WERI-Rb-1 (cell line): ENCODE data around the gene BAHCC1.
"Not testable (repeated sequence)": the region's sequence is repeated elsewhere in the genome, so short reads cannot be mapped to it uniquely, and the experiment has no call there.

ENCODE experiments used
- DNase-seq: peaks from one replicate; pipeline ENCODE4 v3.0.0-alpha.2; 2020
- H3K27ac ChIP-seq: fragments of 250-450 bp; sonication (Bioruptor Pico); 2 replicates; pipeline ENCODE4 v1.5.1; 2020; ENCODE audit warnings: mild to moderate bottlenecking, moderate library complexity
- H3K27me3 ChIP-seq: fragments of 250-450 bp; sonication (Bioruptor Pico); 2 replicates; pipeline ENCODE4 v1.5.1; 2021; ENCODE audit warnings: mild to moderate bottlenecking, low read depth, moderate library complexity; ENCODE audit not compliant: insufficient read depth, severe bottlenecking
- H3K36me3 ChIP-seq: fragments of 250-450 bp; sonication (Bioruptor Pico); 2 replicates; pipeline ENCODE4 v1.5.1; 2020; ENCODE audit warnings: mild to moderate bottlenecking, moderate library complexity
- H3K4me3 ChIP-seq: 2 replicates; pipeline ENCODE4 v1.5.1; 2011; ENCODE audit warnings: low read depth, mild to moderate bottlenecking, control low read depth, low read length
- H3K9me3 ChIP-seq: fragments of 250-450 bp; sonication (Bioruptor Pico); 2 replicates; pipeline ENCODE4 v1.5.1; 2021; ENCODE audit warnings: mild to moderate bottlenecking, moderate library complexity; ENCODE audit not compliant: severe bottlenecking
- TF ChIP-seq, protein P1 (sequence below): IDR thresholded peaks from 2 replicates; pipeline ENCODE4 v1.5.1; 2011; ENCODE audit warnings: low read depth, mild to moderate bottlenecking, control low read depth, inconsistent platforms, low read length

Gene BAHCC1

DNA sequence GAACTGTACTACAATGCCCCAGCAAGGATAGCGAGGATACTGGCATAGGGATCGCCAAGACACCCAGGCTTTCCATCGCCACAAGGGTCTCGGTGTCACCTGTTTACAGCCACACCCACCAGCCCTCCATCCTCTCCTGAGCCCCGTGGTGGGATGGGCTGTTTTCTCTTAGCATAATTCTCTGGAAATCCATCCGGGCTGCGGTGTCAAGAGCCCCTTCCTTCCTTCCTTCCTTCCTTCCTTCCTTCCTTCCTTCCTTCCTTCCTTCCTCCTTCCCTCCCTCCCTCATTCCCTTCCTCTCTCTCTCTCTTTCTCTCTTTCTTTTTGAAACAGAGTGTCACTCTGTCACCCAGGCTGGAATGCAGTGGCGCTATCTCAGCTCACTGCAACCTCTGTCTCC, 36.0 kb upstream of the BAHCC1 start:
- Histone ChIP-seq H3K36me3 (no peaks in the 10 kb centered on the region), H3K27ac (no peak overlapping the region), H3K9me3 (no peaks in the 10 kb centered on the region), H3K27me3 (no peaks in the 10 kb centered on the region), H3K4me3 (no peak overlapping the region)
- no peak for DNase-seq
- TF ChIP-seq, protein P1, sequence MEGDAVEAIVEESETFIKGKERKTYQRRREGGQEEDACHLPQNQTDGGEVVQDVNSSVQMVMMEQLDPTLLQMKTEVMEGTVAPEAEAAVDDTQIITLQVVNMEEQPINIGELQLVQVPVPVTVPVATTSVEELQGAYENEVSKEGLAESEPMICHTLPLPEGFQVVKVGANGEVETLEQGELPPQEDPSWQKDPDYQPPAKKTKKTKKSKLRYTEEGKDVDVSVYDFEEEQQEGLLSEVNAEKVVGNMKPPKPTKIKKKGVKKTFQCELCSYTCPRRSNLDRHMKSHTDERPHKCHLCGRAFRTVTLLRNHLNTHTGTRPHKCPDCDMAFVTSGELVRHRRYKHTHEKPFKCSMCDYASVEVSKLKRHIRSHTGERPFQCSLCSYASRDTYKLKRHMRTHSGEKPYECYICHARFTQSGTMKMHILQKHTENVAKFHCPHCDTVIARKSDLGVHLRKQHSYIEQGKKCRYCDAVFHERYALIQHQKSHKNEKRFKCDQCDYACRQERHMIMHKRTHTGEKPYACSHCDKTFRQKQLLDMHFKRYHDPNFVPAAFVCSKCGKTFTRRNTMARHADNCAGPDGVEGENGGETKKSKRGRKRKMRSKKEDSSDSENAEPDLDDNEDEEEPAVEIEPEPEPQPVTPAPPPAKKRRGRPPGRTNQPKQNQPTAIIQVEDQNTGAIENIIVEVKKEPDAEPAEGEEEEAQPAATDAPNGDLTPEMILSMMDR: no peak

DNA sequence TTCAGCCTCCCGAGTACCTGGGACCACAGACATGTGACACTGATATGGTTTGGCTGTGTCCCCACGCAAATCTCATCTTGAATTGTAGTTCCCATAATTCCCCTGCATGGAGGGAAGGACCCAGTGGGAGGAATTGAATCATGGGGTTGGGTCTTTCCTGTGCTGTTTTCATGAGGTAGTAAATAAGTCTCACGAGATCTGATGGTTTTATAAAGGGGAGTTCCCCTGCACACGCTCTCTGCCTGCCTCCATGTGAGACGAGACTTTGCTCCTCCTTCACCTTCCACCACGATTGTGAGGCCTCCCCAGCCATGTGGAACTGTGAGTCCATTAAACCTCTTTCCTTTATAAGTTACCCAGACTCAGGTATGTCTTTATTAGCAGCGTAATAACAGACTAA, 33.3 kb upstream of the BAHCC1 start:
- not testable (repeated sequence) for H3K9me3 ChIP-seq, H3K27me3 ChIP-seq, DNase-seq, H3K27ac ChIP-seq, H3K4me3 ChIP-seq, H3K36me3 ChIP-seq

DNA sequence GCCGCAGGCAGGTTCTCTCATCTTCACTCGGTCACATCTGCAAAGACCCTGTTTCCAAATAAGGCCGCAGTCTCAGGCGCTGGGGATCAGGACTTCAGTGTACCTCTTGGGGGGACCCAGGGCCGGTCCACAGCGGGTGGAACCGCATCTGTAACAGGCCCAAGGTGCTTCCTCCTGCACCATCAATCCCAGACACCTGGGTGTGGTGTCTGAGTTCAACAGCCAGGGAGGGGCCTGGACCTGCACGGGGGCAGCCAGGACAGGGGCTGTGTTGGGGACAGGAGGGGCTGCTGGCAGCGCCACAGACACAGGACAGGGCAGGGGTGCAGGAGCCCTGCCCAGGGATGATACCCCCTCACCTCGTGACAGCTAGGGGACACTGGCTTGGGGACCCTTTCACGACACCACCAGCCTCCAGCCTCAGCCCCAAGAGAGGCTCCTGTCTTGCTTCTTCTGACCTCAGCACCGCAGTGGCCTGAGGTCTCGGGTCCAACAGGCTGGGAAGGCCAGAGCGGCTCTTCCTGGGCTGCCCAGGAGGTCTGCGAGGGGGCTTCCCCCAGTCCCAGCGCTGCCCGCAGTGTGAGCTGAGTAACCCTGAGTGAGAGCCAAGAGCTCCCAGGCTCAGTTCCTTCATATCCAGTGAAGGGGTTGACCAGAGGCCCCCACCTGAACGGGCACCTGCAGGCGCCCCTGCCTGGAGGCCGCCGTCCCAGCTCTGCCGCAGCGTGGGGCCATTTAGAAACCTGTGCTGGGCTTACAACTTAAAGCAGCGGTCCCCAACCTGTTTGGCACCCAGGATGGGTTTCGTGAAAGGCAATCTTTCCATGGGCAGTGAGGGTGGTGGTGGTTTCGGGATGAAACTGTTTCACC, 30.7 kb upstream of the BAHCC1 start:
- TF ChIP-seq, protein P1: no peak
- no peak overlapping the region for H3K4me3 ChIP-seq
- no peaks in the 10 kb centered on the region for H3K27me3 ChIP-seq
- H3K27ac ChIP-seq: no peak overlapping the region
- H3K9me3 ChIP-seq: peaks cover under 1% of the 10 kb centered on the region
- no peaks in the 10 kb centered on the region for H3K36me3 ChIP-seq
- DNase-seq: no peak

DNA sequence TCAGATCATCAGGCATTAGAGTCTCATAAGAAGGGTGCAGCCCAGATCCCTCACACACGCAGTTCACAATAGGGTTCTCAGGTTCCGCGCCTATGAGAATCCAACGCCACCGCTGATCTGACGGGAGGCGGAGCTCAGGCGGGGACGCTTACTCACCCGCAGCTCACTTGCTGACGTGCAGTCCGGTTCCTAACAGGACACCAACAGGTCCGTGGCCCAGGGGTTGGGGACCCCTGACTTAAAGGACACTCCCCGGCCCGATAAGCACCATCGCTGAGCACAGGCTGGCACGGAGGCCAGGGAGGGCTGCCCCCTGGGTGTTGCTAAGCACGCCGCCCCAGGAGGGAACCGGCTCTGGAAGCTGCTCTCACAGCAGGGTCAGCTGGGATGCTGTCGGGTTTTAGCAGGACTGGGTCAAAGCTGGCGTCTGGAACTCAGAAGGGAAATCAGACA, 30.1 kb upstream of the BAHCC1 start:
- TF ChIP-seq, protein P1: no peak
- no peak overlapping the region for H3K27ac ChIP-seq
- no peak overlapping the region for H3K4me3 ChIP-seq
- no peaks in the 10 kb centered on the region for H3K36me3 ChIP-seq
- no peak for DNase-seq
- no peaks in the 10 kb centered on the region for H3K27me3 ChIP-seq
- H3K9me3 ChIP-seq: peaks cover 5% of the 10 kb centered on the region

DNA sequence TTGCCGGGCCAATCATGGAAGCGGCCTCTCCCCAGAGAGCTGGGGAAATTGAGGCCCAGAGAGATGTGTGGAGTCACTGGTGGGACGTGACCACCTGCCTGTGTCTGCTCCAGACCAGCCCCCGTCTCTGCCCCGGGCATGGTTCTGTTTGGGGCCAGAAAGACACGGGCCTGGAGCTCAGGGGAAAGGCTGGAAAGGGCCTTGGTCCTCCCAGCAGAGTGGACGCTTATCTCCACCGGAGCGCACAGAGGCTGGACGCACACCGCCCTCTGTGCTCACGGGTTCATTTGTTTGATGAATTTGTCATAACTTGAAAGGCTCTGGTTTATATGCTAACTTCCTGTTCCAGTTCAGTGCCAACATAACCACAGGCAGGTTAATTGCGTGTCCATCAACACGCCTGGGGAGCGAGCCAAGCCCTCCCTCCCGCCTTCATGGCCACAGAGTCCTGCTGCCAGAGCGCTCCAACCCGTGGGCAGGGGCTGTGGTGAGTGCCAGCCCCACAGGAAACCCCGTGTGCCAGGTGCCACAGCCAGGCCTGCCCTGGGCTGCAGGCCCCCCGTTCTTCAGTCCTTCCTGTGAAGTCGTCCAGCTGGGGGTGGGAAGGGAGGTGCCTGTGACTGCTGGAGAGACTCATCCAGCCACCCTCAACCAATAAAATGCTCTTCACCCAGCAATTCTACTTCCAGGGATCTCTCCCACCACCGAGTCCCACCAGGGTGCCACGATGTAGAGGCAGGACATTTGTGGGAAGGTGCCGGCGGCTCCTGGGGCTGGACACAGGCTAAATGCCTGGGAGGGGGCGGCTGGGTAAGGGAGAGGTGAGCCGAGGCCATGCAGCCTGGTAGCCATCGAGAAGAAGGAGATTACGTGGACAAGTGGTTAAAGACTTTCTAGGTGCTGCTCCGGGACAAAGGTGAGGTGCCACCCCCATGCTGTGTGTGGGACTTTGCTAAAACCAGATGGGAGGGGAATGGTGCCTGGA, 29.4 kb upstream of the BAHCC1 start:
- DNase-seq: no peak
- Histone ChIP-seq H3K27ac (no peak overlapping the region), H3K27me3 (no peaks in the 10 kb centered on the region)

More for the DNA sequence above, 29.4 kb upstream of the BAHCC1 start:
- H3K4me3 ChIP-seq: no peak overlapping the region
- no peaks in the 10 kb centered on the region for H3K36me3 ChIP-seq
- TF ChIP-seq, protein P1: no peak
- H3K9me3 ChIP-seq: peaks cover 5% of the 10 kb centered on the region
